AG04449 (cell line): ENCODE results near the gene SAG.

Experiments
- CTCF ChIA-PET: fragments of 350-600 bp; formaldehyde crosslinking; extraction: SDS; loops from one replicate; lab custom pipeline; 2021; ENCODE audit warnings: antibody characterized with exemption; lab: Yijun Ruan, JAX
- POLR2A ChIA-PET: fragments of 400-600, 350-600 bp; formaldehyde crosslinking; extraction: SDS; loops from one replicate; lab custom pipeline; 2020; ENCODE audit warnings: antibody characterized with exemption, inconsistent platforms; lab: Yijun Ruan, JAX
- DNase-seq: peaks from one replicate; pipeline ENCODE4 v3.0.0-alpha.2; 2010; ENCODE audit warnings: low read depth, low spot score
- H3K4me3 ChIP-seq: 2 replicates; pipeline ENCODE4 v1.5.1; 2011; ENCODE audit warnings: low read depth, mild to moderate bottlenecking, control low read depth, low read length
- CTCF ChIP-seq: IDR thresholded peaks from one replicate; pipeline ENCODE4 v1.5.1; 2011; ENCODE audit warnings: mild to moderate bottlenecking, moderate library complexity, low read length, control low read depth, inconsistent platforms; ENCODE audit not compliant: insufficient read depth; ENCODE audit errors: missing control alignments

SAG gene

DNA sequence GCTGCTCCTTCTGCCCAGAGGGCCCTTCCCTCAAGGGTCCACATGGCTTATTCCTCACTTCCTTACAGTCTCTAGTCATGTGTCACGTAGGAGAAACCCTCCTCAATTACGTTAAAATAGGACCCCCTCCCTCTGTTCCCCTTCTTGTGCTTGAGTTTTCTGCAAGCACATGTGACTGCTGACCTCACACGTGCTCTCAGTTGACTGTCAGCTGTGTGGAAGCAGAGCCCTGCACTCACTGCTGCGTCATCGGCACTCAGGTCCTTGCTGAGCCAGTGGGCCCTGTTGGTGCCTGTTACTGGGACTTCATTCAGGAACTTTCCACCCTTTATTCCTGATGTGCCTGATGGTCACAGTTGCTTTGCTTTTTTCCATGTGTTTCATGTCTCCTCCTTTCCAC, 45.1 kb upstream of the SAG start:
- POLR2A ChIA-PET, result no interaction called here
- DNase-seq, result no peak
- CTCF ChIA-PET, result interaction anchor here (3.8 kb wide), 1 partner anchor 11 kb away, joined by 17 read pairs; the partner anchor contains the start of gene ATG16L1
- H3K4me3 ChIP-seq, result no peak overlapping the region
- no peak for TF ChIP-seq CTCF

DNA sequence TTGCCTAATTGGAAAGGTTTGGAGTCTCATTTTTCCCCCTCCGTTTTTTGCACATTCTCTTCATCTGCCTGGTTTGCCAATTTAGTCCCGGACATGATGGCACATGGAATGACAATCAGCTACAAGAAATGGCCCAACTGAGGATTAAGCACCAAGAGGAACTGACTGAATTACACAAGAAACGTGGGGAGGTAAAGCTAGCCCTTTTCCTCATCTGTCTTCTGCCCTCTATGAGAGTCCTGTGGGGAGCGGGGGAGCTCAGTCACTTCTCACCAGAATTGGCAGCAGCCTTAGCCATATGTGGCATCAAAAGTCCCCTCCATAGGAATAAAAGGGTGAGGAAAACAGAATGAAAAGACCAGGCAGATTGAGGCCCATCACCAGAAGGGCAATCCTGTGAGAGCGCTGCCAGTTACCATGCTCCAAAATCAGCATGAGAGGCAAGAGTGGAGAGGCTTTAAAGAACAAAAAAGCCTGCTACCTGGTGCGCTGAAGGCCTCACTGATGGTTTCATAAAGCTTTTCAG, 44.5 kb upstream of the SAG start:
- POLR2A ChIA-PET, result no interaction called here
- H3K4me3 ChIP-seq, result no peak overlapping the region
- DNase-seq, result no peak
- no peak for TF ChIP-seq CTCF
- CTCF ChIA-PET, result interaction anchor here (0.9 to 3.8 kb wide), 2 partner anchors 11 to 141 kb away, joined by 3 to 17 read pairs; partner anchors contain the start of gene ATG16L1

GRCh38 chr2:233264667-233265066, 42.9 kb upstream of the SAG start:
- no peak for DNase-seq
- no peak for TF ChIP-seq CTCF
- CTCF ChIA-PET, result interaction anchor here (1.9 kb wide), 1 partner anchor 11 kb away, joined by 7 read pairs; no protein-coding TSS in a partner anchor
- H3K4me3 ChIP-seq, result no peak overlapping the region
- POLR2A ChIA-PET, result no interaction called here

GRCh38 chr2:233265899-233266431, 41.7 kb upstream of the SAG start:
- DNase-seq, result no peak
- no peak overlapping the region for H3K4me3 ChIP-seq
- ChIA-PET CTCF (interaction anchor here (1.2 to 1.9 kb wide), 2 partner anchors 12 to 15 kb away, joined by 3 to 7 read pairs; partner anchors contain the start of gene ATG16L1), POLR2A (no interaction called here)
- no peak for TF ChIP-seq CTCF

DNA sequence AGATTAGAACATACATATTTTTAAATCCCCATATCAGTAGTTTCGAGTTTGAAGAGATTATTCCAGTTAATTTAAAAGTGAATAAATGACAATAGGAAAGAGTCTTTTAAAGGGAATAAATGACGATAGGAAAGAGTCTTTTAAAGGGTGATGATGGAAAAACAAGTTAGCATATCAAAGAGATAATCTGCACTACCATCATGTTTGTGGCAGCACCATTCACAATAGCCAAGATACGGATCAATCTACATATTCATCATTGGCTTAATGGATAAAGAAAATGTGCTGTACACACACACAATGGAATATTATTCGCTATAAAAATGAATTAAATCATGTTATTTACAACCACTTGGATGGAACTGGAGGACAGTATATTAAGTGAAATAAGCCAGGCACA, 41.1 kb upstream of the SAG start:
- DNase-seq, result no peak
- no peak for TF ChIP-seq CTCF
- ChIA-PET POLR2A (no interaction called here), CTCF (interaction anchor here (1.2 kb wide), 1 partner anchor 15 kb away, joined by 3 read pairs; the partner anchor contains the start of gene ATG16L1)
- no peak overlapping the region for H3K4me3 ChIP-seq

DNA sequence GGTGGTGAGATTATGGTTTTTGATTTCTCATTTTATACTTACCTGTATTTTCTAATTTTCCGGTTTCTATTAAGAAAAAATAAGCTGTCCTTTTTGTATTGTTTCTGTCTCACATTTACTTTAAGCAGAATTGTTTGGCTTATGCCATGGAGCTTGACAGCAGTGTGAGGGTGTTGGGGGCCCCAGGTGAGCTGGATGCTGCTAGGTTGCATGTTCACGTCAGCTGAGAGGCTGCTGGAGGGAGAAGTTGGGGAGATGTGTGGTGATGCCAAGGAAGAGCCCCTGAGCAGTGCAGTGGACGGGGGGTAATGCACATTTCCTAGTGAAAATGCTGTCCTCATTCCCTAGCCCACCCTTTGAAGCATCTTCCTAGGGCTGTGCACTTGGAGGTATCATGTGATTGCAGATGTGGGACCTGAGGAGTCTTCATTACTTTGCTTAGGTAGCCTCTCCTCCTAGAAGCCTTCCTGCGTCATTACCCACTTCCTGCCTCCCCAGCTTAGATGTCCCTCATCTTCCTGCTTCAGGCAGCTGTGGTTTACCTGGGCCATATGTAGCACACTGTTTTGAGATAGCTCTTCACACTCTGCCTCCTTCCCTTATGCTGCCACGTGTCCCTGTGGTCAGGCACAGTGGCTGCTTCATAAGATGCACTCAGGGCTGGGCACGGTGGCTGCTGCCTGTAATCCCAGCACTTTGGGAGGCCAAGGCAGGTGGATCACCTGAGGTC, 39.9 kb upstream of the SAG start:
- POLR2A ChIA-PET, result no interaction called here
- no peak overlapping the region for H3K4me3 ChIP-seq
- CTCF ChIA-PET, result interaction anchor here (0.8 to 2.4 kb wide), 3 partner anchors 14 to 25 kb away, joined by 3 to 6 read pairs (median 4); partner anchors contain the start of gene ATG16L1
- no peak for DNase-seq
- TF ChIP-seq CTCF, result no peak
